BLaER1 (cell line): ENCODE measurements around the gene ZNF99.
"Not testable (repeated sequence)": the region's sequence is repeated elsewhere in the genome, so short reads cannot be mapped to it uniquely, and the experiment has no call there.

Experiments
- H3K27ac ChIP-seq: shearing (Covaris generic); formaldehyde crosslinking; 2 replicates; pipeline ENCODE4 v1.8.1; 2022
- H3K27me3 ChIP-seq: shearing (Covaris generic); formaldehyde crosslinking; 2 replicates; pipeline ENCODE4 v1.8.1; 2022
- H3K36me3 ChIP-seq: shearing (Covaris generic); formaldehyde crosslinking; 2 replicates; pipeline ENCODE4 v1.8.1; 2022
- H3K4me1 ChIP-seq: shearing (Covaris generic); formaldehyde crosslinking; 2 replicates; pipeline ENCODE4 v1.8.1; 2022
- H3K4me2 ChIP-seq: shearing (Covaris generic); formaldehyde crosslinking; 2 replicates; pipeline ENCODE4 v1.8.1; 2022
- H3K4me3 ChIP-seq: shearing (Covaris generic); formaldehyde crosslinking; 2 replicates; pipeline ENCODE4 v1.8.1; 2022
- H3K9ac ChIP-seq: shearing (Covaris generic); formaldehyde crosslinking; 2 replicates; pipeline ENCODE4 v1.8.1; 2022
- H3K9me3 ChIP-seq: shearing (Covaris generic); formaldehyde crosslinking; 2 replicates; pipeline ENCODE4 v1.8.1; 2022
- H4K20me1 ChIP-seq: shearing (Covaris generic); formaldehyde crosslinking; 2 replicates; pipeline ENCODE4 v1.8.1; 2022
- Cebpa-rat ChIP-seq: shearing (Covaris generic); IDR thresholded peaks from 2 replicates; pipeline ENCODE4 v1.8.1; 2022

The ZNF99 gene

DNA sequence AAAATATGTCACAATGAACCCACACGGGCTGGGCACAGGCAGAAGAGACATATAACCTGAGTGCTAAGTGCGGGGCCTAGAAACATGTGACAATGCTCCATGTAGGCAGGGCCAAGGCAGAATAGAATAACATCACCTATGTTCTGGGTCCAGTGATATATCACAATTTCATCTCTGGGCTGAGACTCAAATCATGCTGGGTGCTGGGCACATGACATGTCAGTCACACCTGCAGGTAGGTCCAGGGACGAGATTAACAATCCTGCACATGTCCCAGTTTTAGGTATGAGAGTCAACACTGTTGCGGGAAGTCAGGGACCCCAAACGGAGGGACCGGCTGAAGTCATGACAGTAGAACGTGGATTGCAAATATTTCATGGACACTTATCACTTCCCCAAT lies 50.3 kb downstream of the ZNF99 start:
- no peak overlapping the region for H3K9ac ChIP-seq
- H3K4me1 ChIP-seq, result no peaks in the 10 kb centered on the region
- H4K20me1 ChIP-seq, result no peaks in the 10 kb centered on the region
- no peak overlapping the region for H3K4me2 ChIP-seq
- no peaks in the 10 kb centered on the region for H3K36me3 ChIP-seq
- H3K9me3 ChIP-seq, result peaks cover 51% of the 10 kb centered on the region
- H3K27me3 ChIP-seq, result no peaks in the 10 kb centered on the region
- no peak for TF ChIP-seq Cebpa-rat
- H3K27ac ChIP-seq, result no peak overlapping the region
- no peak overlapping the region for H3K4me3 ChIP-seq

DNA sequence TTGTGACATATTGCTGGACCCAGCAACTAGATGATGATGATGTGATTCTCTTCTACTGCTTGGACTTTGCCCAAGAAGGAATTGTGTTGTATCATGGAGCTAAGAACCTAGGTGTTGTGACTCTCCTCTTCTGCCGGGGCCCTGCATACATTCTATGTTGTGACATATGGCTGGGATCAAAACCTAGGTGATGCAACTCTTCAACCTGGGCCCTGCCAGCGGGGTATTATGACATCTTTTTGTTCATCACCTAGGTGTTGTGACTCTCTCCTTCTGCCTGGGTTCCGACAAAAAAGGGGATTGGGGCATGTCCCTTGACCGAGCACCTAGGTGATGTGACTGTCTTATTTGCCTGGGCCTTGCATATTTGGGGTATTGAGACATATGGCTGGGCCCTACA lies 55.7 kb downstream of the ZNF99 start:
- H4K20me1 ChIP-seq, H3K9ac ChIP-seq, H3K27ac ChIP-seq, H3K4me2 ChIP-seq, H3K4me3 ChIP-seq, H3K4me1 ChIP-seq, H3K27me3 ChIP-seq, H3K36me3 ChIP-seq: not testable (repeated sequence)
- H3K9me3 ChIP-seq, result peaks cover 29% of the 10 kb centered on the region

DNA sequence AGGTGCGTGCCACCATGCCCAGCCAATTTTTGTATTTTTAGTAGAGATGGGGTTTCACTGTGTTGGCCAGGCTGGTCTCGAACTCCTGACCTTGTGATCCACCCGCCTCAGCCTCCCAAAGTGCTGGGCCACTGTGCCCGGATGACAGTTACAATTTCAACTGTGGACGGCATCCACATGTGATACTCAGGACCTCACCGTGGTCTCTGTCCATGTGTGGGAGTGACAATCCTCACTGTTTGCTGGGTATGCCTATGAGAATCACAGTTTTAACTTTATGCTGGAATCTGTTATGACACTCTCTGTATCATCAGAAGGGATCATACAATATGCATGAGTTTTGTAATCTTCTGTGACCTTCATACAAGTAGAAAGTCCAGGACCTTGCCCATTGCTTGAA lies 62.4 kb downstream of the ZNF99 start:
- not testable (repeated sequence) for H3K27ac ChIP-seq, H3K9ac ChIP-seq, H3K4me3 ChIP-seq, H3K36me3 ChIP-seq, H3K27me3 ChIP-seq, H3K4me2 ChIP-seq, H4K20me1 ChIP-seq, H3K4me1 ChIP-seq, H3K9me3 ChIP-seq

DNA sequence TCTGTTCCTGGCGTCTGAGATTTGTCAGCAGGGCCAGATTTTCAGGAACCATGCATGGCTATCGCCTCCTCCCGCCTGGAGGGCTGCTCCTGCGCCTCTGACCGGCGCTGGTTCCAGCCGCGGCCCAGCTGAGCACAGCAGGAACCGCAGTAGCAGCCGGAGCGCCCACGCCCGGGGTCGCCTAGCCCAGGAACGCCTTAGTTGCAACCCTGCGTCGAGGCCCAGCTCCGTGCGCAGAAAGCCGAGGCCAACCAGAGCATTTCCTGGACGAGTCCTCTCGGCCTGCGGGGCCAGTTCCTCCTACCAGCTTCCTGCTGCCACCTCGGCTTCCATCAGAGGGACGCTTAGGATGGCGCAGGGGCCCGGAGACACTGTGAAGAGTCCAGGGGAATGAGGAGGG lies 75.0 kb downstream of the ZNF99 start:
- no peak for TF ChIP-seq Cebpa-rat
- H3K27ac ChIP-seq, result no peak overlapping the region
- H3K36me3 ChIP-seq, result no peaks in the 10 kb centered on the region
- H3K4me2 ChIP-seq, result no peak overlapping the region
- no peaks in the 10 kb centered on the region for H3K4me1 ChIP-seq
- H3K9ac ChIP-seq, result no peak overlapping the region
- H3K9me3 ChIP-seq, result peaks cover 36% of the 10 kb centered on the region
- H3K27me3 ChIP-seq, result no peaks in the 10 kb centered on the region
- no peak overlapping the region for H3K4me3 ChIP-seq
- no peaks in the 10 kb centered on the region for H4K20me1 ChIP-seq

DNA sequence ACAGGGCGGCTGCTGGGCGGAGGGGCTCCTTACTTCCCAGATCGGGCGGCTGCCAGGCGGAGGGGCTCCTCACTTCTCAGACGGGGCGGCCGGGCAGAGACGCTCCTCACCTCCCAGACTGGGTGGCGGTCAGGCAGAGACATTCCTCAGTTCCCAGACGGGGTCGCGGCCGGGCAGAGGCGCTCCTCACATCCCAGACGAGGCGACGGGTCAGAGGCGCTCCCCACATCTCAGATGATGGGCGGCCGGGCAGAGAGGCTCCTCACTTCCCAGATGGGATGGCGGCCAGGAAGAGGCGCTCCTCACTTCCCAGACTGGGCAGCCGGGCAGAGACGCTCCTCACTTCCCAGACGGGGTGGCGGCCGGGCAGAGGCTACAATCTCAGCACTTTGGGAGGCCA lies 80.9 kb downstream of the ZNF99 start:
- H3K36me3 ChIP-seq, result not testable (repeated sequence)
- H3K9me3 ChIP-seq, result peaks cover 60% of the 10 kb centered on the region

DNA sequence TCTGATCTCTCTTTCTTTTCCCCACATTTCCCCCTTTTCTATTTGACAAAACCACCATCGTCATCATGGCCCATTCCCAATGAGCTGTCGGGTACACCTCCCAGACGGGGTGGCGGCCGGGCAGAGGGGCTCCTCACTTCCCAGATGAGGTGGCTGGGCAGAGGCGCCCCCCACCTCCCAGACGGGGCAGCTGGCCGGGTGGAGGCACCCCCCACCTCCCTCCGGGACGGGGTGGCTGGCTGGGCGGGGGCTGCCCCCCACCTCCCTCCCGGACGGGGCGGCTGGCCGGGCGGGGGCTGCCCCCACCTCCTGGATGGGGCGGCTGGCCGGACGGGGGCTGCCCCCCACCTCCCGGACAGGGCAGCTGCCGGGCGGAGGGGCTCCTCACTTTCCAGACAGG lies 81.3 kb downstream of the ZNF99 start:
- not testable (repeated sequence) for H3K4me1 ChIP-seq, H3K27me3 ChIP-seq, H3K4me2 ChIP-seq, H3K9ac ChIP-seq, H3K4me3 ChIP-seq, H4K20me1 ChIP-seq, H3K36me3 ChIP-seq, H3K27ac ChIP-seq
- peaks cover 60% of the 10 kb centered on the region for H3K9me3 ChIP-seq

More for the DNA sequence above, 80.9 kb downstream of the ZNF99 start:
- H3K4me1 ChIP-seq, H4K20me1 ChIP-seq, H3K27ac ChIP-seq, H3K4me2 ChIP-seq, H3K9ac ChIP-seq, H3K27me3 ChIP-seq, H3K4me3 ChIP-seq: not testable (repeated sequence)
